Left ventricle myocardium inferior (tissue), 1 donor: ENCODE data around the gene C2CD2. TPM values are rescaled to one million over a fixed set of nuclear protein-coding genes. Genes with fewer than 3 reads are reported as not detected.
A peak's percentile ranks its signal among the peaks of the same experiment; 100 is the strongest.
"Not testable (repeated sequence)": the region's sequence is repeated elsewhere in the genome, so short reads cannot be mapped to it uniquely, and the experiment has no call there.

Source experiments
- DNase-seq: peaks from one replicate; pipeline ENCODE4 v3.0.0-alpha.2; 2020
- H3K27ac ChIP-seq: fragments of 200-600 bp; replicated peaks from 2 replicates; pipeline ENCODE4 v1.8.0; 2021
- H3K27me3 ChIP-seq: fragments of 200-600 bp; 2 replicates; pipeline ENCODE4 v1.8.0; 2021; ENCODE audit warnings: low read depth
- H3K36me3 ChIP-seq: fragments of 200-600 bp; 2 replicates; pipeline ENCODE4 v1.8.0; 2021
- H3K4me1 ChIP-seq: fragments of 200-600 bp; 2 replicates; pipeline ENCODE4 v1.8.0; 2021
- H3K4me3 ChIP-seq: fragments of 200-600 bp; 2 replicates; pipeline ENCODE4 v1.8.0; 2021; ENCODE audit warnings: mild to moderate bottlenecking, moderate library complexity
- H3K9me3 ChIP-seq: fragments of 200-600 bp; replicated peaks from 2 replicates; pipeline ENCODE4 v1.8.0; 2021
- intact Hi-C: fragments of 100-400 bp; cut with micrococcal nuclease; formaldehyde crosslinking; loops from one replicate; pipeline ENCODE4 v1.11.0; 2022
- total RNA-seq: library from RNA; stranded (reverse); fragmentation: NEBNext Ultra II Directional; extraction: Animal tissue kit (Norgen Biotek cat#: 25700); gene quantifications from one replicate; pipeline ENCODE4 v1.2.1, GENCODE V29; 2021
- TF ChIP-seq, protein P1 (sequence below): fragments of 200-600 bp; IDR thresholded peaks from 2 replicates; pipeline ENCODE4 v1.8.0; 2021; ENCODE audit warnings: antibody characterized with exemption, mild to moderate bottlenecking, borderline replicate concordance
- donor health status: DM: no; HTN: yes; CAD: no; lungs with severe emphysema.

The C2CD2 gene
- total RNA-seq, 1 donor from 2014 or later = 5.9 TPM

DNA sequence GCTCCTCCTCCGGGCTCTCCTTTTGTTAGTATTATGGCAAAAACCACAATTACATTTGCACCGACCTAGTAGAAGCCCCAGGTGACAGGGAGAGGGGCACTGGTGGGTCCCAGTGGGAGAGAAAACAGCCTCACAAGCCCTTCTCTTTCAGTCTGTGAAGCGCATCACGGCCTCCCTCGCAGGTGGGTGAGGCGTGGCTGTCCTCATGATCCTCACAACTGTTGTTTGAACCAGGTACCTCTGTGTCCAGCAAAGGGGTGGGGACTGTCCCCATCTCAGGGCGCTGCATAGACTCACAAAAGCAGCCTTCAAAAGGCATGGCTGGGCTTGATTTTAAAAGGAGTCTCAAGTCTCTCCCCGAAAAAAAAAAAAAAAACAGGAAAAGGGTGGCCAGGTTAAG lies 7.9 kb upstream of the C2CD2 start:
- Histone ChIP-seq H3K4me1 (peaks cover 20% of the 10 kb centered on the region), H3K9me3 (no peaks in the 10 kb centered on the region), H3K27me3 (peaks cover 5% of the 10 kb centered on the region), H3K27ac (no peak overlapping the region), H3K4me3 (no peak overlapping the region), H3K36me3 (no peaks in the 10 kb centered on the region)
- DNase-seq = no peak
- intact Hi-C loops = no loop called here
- TF ChIP-seq, protein P1, sequence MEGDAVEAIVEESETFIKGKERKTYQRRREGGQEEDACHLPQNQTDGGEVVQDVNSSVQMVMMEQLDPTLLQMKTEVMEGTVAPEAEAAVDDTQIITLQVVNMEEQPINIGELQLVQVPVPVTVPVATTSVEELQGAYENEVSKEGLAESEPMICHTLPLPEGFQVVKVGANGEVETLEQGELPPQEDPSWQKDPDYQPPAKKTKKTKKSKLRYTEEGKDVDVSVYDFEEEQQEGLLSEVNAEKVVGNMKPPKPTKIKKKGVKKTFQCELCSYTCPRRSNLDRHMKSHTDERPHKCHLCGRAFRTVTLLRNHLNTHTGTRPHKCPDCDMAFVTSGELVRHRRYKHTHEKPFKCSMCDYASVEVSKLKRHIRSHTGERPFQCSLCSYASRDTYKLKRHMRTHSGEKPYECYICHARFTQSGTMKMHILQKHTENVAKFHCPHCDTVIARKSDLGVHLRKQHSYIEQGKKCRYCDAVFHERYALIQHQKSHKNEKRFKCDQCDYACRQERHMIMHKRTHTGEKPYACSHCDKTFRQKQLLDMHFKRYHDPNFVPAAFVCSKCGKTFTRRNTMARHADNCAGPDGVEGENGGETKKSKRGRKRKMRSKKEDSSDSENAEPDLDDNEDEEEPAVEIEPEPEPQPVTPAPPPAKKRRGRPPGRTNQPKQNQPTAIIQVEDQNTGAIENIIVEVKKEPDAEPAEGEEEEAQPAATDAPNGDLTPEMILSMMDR = no peak

DNA sequence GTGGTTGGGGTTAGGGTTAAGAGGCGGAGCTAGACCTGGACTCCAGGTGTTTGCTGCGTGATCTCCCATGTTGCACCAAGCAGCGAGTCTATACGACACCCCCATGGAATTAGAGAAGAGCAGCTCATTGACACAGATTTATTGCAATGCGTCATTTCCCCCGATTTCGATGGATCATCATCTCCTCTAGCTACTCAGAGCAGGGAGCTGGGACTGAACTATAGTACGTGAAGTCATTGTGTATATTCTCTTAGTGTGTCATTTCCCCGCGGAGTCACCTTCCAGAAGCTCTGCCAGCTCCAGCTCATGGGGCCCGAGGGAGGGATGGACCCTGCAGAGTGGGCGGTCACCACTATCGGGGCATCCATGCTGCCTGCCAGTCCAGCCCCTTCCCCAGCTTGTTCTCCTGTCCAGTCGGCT lies 7.5 kb upstream of the C2CD2 start:
- H3K36me3 ChIP-seq = no peaks in the 10 kb centered on the region
- no peak overlapping the region for H3K4me3 ChIP-seq
- TF ChIP-seq, protein P1 = no peak
- intact Hi-C loops = no loop called here
- DNase-seq = no peak
- no peak overlapping the region for H3K27ac ChIP-seq
- peaks cover 5% of the 10 kb centered on the region for H3K27me3 ChIP-seq
- peaks cover 24% of the 10 kb centered on the region for H3K4me1 ChIP-seq
- no peaks in the 10 kb centered on the region for H3K9me3 ChIP-seq

DNA sequence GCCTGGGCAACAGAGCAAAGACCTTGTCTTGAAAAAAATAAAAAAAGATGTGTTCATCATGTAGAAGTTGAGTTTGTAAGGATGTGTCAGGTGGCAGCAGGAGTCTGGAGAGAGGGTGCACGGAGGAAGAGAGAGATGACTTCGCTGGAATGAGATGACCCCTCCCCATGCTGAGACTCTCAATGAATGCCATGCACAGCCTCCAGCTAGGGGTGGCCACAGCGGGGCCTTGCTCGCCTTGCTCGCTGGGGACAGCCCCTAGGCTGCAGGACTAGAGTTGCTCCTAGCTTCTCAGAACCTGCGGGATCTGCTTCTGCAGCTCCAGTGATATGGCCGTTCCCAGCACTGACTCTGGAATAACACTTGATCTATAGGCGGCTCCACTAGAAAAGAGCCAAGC lies 6.6 kb upstream of the C2CD2 start:
- TF ChIP-seq, protein P1 = no peak
- H3K27me3 ChIP-seq = peaks cover 5% of the 10 kb centered on the region
- DNase-seq = no peak
- no peak overlapping the region for H3K27ac ChIP-seq
- H3K9me3 ChIP-seq = no peaks in the 10 kb centered on the region
- H3K36me3 ChIP-seq = no peaks in the 10 kb centered on the region
- H3K4me3 ChIP-seq = no peak overlapping the region
- intact Hi-C loops = no loop called here
- H3K4me1 ChIP-seq = peaks cover 25% of the 10 kb centered on the region

DNA sequence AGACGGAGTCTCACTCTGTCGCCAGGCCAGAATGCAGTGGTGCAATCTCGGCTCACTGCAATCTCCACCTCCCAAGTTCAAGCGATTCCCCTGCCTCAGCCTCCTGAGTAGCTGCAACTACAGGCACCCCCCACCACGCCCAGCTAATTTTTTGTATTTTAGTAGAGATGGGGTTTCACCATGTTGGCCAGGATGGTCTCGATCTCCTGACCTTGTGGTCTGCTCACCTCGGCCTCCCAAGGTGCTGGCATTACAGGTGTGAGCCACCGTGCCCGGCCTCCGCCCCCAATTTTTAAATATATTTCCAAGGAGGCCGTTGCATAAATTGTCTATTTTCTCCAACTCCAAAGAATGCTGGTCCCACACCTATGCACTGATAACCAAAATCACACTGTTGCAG lies 5.9 kb upstream of the C2CD2 start:
- H3K4me3 ChIP-seq, H3K9me3 ChIP-seq, H3K36me3 ChIP-seq, DNase-seq, H3K27ac ChIP-seq, intact Hi-C loops, H3K27me3 ChIP-seq: not testable (repeated sequence)
- H3K4me1 ChIP-seq = peaks cover 25% of the 10 kb centered on the region

DNA sequence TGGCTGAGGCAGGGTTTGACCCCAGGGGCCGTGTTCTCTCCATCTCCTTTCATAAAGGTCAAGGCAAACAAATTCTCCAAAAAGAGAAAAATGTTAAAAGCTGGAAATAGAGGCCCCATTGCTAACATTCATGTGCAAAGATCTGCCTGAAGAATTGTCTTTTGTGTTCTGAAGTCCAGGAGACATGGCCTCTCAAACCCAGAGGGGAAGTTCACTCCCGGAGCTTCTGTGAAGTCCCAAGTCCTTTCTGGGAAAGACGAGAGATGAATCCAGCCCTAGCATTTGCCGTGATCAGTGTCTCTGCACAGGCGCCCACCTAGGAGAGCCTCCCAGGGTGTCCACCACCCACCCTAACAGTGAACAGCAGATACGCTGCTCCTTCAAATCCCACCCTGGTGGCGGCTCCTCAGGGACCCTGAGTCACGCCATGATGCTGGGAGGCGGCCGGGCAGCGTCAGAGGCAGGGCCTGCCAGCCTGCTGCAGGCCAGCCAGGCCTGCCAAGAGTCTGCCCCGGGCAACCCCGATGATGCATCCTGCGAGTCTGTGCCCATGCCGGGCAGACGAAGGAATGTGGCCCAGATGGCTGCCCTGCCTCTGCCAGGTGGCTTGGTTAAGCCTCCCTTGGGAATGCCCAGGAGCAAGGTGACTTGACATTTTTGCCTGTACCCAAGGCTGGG lies 5.2 kb upstream of the C2CD2 start:
- peaks cover 5% of the 10 kb centered on the region for H3K27me3 ChIP-seq
- intact Hi-C loops = no loop called here
- no peak for DNase-seq
- no peaks in the 10 kb centered on the region for H3K9me3 ChIP-seq
- H3K4me1 ChIP-seq = peaks cover 29% of the 10 kb centered on the region
- no peak overlapping the region for H3K4me3 ChIP-seq
- H3K27ac ChIP-seq = no peak overlapping the region
- no peaks in the 10 kb centered on the region for H3K36me3 ChIP-seq
- TF ChIP-seq, protein P1 = no peak

DNA sequence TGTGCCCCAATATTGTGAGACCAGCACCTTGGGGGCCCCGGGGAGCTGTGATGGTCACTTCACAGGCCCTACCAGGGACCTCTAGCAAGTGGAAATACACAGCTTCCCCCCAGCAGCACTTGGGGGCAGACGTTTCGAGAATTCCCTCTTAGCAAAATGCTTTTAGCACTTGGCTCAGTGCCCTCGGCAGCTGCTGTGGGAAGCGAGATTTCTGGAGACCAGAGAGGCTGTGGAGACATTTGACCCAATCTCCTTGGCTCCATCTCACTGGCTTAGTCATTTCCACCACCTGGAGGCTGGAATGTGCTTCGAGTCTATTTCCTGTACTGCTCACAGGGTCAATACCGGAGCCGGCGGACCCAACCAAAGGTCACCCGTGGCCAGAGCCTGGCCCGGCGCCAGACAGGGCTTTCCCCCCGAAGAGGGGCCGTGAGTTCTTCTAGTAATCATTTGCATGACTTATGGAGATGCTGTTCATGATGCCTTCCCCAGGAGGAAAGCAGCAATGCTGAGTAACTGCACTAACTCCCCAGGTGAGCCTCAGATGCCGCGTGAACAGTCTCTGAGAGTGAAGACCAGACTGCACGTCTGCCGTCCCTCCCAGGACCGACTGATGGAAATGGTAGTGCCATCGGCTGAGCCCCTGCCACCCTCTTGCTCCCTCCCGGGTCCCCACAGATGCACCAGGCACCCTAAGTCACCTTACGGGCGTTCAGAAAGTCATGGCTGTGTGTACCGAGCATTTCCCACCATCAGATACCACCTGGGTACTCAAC lies 4.4 kb upstream of the C2CD2 start:
- DNase-seq = peak; percentile 75
- Histone ChIP-seq H3K4me1 (peaks cover 33% of the 10 kb centered on the region), H3K36me3 (no peaks in the 10 kb centered on the region), H3K9me3 (no peaks in the 10 kb centered on the region), H3K27me3 (peaks cover 5% of the 10 kb centered on the region), H3K4me3 (no peak overlapping the region), H3K27ac (peak overlapping the region; percentile 68)
- intact Hi-C loops = no loop called here
- TF ChIP-seq, protein P1 = peak; percentile 56
